Tracheal epithelial cell (primary cell): ENCODE data around the gene KRTAP9-1. TPM values are rescaled to one million over a fixed set of nuclear protein-coding genes. Genes with fewer than 3 reads are reported as not detected.

Experiments used
- total RNA-seq: library from RNA; depleted of rRNA; stranded (reverse); fragments of >200 nt; gene quantifications from 2 replicates; pipeline ENCODE4 v1.2.1, GENCODE V29; 2014

KRTAP9-1 gene
- not detected in 2 replicates for total RNA-seq

DNA sequence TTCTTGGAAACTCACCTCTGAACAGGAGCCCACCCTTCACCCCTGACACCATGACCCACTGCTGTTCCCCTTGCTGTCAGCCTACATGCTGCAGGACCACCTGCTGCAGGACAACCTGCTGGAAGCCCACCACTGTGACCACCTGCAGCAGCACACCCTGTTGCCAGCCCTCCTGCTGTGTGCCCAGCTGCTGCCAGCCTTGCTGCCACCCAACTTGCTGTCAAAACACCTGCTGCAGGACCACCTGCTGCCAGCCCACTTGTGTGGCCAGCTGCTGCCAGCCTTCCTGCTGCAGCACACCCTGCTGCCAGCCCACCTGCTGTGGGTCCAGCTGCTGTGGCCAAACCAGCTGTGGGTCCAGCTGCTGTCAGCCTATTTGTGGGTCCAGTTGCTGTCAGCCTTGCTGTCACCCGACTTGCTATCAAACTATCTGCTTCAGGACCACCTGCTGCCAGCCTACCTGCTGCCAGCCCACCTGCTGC is at the start of gene KRTAP9-1:
Gene KRTAP9-1 (plus strand): TSS at position 51 of the 482 bp plus-strand sequence. CDS start 0 bp downstream, at position 51.

GRCh38 chr17:41140360-41141131 is 49.1 kb upstream of the KRTAP9-1 start, which contains the start of gene KRTAP4-6:
KRTAP4-6 (minus strand) TSS chr17:41140544; CDS start chr17:41140487, 57 bp downstream.

GRCh38 chr17:41149652-41149985 is 40.1 kb upstream of the KRTAP9-1 start, which contains the start of gene KRTAP4-5:
KRTAP4-5 (minus strand) TSS chr17:41149825; CDS start chr17:41149767, 58 bp downstream.

GRCh38 chr17:41160648-41161047 is 29.0 kb upstream of the KRTAP9-1 start, which contains the start of gene KRTAP4-4:
KRTAP4-4 (minus strand) TSS chr17:41160748; CDS start chr17:41160691, 57 bp downstream.

DNA sequence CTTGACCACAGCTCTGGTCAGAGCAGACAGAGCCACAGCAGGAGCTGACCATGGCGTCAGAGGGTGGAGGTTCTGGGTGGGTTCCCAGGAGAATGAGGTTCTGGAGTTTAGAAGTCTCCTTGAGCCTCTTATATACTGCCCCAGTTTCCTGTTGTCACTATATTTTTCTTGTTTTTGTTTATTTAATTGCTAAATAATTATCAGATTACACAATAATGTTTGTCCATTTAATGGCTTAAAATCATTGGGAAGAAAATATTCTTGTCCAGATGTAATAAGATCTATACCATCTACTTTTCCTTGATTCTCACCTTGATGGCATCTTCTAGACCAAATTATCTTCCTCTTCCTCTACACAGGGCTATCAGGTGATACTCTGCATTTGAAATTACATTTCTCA is 21.6 kb upstream of the KRTAP9-1 start, which contains the start of gene KRTAP4-3:
Gene KRTAP4-3 (minus strand): TSS at position 101 of the 400 bp plus-strand sequence. CDS start 49 bp downstream, at position 52.

GRCh38 chr17:41177727-41178271 is 11.9 kb upstream of the KRTAP9-1 start, which contains the start of gene KRTAP4-2:
KRTAP4-2 (minus strand) TSS chr17:41178221; CDS start chr17:41178164, 57 bp downstream.

DNA sequence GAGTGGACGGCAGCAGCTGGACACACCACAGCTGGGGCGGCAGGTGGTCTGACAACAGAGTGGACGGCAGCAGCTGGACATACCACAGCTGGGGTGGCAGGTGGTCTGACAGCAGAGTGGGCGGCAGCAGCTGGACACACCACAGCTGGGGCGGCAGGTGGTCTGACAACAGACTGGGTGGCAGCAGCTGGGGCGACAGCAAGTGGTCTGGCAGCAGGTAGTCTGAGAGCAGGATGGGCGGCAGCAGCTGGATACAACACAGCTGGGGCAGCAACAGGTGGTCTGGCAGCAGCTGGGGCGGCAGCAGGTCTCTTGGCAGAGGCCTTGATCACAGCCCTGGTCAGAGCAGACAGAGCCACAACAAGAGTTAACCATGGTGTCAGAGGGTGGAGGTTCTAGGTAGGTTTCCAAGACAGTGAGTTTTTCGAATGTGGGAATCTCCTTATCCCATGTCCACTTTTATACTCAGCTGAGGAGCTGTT is 5.2 kb upstream of the KRTAP9-1 start, which contains the start of gene KRTAP4-1:
Gene KRTAP4-1 (minus strand): TSS at position 432 of the 482 bp plus-strand sequence. CDS start 57 bp downstream, at position 375.

GRCh38 chr17:41226598-41227095 is 37.0 kb downstream of the KRTAP9-1 start, which contains the start of gene KRTAP9-2:
KRTAP9-2 (plus strand) TSS chr17:41226648; CDS start chr17:41226655, 7 bp downstream.

GRCh38 chr17:41232399-41233105 is 42.9 kb downstream of the KRTAP9-1 start, which contains the start of gene KRTAP9-3:
KRTAP9-3 (plus strand) TSS chr17:41232449; CDS start chr17:41232502, 53 bp downstream.

DNA sequence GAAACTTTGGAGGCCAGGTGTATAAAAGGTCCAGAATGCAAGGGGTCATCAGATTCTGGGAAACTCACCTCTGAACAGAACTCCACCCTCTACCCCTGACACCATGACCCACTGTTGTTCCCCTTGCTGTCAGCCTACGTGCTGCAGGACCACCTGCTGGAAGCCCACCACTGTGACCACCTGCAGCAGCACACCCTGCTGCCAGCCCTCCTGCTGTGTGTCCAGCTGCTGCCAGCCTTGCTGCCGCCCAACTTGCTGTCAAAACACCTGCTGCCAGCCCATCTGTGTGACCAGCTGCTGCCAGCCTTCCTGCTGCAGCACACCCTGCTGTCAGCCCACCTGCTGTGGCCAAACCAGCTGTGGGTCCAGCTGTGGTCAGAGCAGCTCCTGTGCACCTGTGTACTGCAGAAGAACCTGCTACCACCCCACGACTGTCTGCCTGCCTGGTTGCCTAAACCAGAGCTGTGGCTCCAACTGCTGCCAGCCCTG is 48.3 kb downstream of the KRTAP9-1 start, which contains the start of gene KRTAP9-8:
Gene KRTAP9-8 (plus strand): TSS at position 51 of the 489 bp plus-strand sequence. CDS start 53 bp downstream, at position 104.

Other genes with a start within 250 kb of the KRTAP9-1 start
- not detected in 2 replicates for gene KRT39, start 222.9 kb upstream of the KRTAP9-1 start, total RNA-seq
- gene KRT40, start 205.6 kb upstream of the KRTAP9-1 start, total RNA-seq = not detected in 2 replicates
- not detected in 2 replicates for gene KRTAP3-3, start 195.7 kb upstream of the KRTAP9-1 start, total RNA-seq
- gene KRTAP3-2, start 190.0 kb upstream of the KRTAP9-1 start, total RNA-seq = not detected in 2 replicates
- gene KRTAP3-1, start 180.8 kb upstream of the KRTAP9-1 start, total RNA-seq = not detected in 2 replicates
- 0.24 TPM in 1 of 2 replicates, not detected in the other for gene KRTAP1-5, start 162.7 kb upstream of the KRTAP9-1 start, total RNA-seq
- not detected in 2 replicates for gene KRTAP1-4, start 159.7 kb upstream of the KRTAP9-1 start, total RNA-seq
- gene KRTAP1-3, start 155.0 kb upstream of the KRTAP9-1 start, total RNA-seq = not detected in 2 replicates
- 0.24 TPM in 1 of 2 replicates, not detected in the other for gene KRTAP1-1, start 148.4 kb upstream of the KRTAP9-1 start, total RNA-seq
- gene KRTAP2-1, start 142.6 kb upstream of the KRTAP9-1 start, total RNA-seq = not detected in 2 replicates
- not detected in 2 replicates for gene KRTAP2-2, start 134.7 kb upstream of the KRTAP9-1 start, total RNA-seq
- 2.9 TPM in 1 of 2 replicates, not detected in the other for gene KRTAP2-3, start 129.8 kb upstream of the KRTAP9-1 start, total RNA-seq
- gene KRTAP2-4, start 124.0 kb upstream of the KRTAP9-1 start, total RNA-seq = not detected in 2 replicates
- not detected in 2 replicates for gene KRTAP4-7, start 105.7 kb upstream of the KRTAP9-1 start, total RNA-seq
- gene KRTAP4-8, start 91.7 kb upstream of the KRTAP9-1 start, total RNA-seq = not detected in 2 replicates
- not detected in 2 replicates for gene KRTAP4-16, start 87.7 kb upstream of the KRTAP9-1 start, total RNA-seq
- not detected in 2 replicates for gene KRTAP4-9, start 84.5 kb upstream of the KRTAP9-1 start, total RNA-seq
- not detected in 2 replicates for gene KRTAP4-11, start 71.5 kb upstream of the KRTAP9-1 start, total RNA-seq
- gene KRTAP4-12, start 65.7 kb upstream of the KRTAP9-1 start, total RNA-seq = not detected in 2 replicates
- not detected in 2 replicates for gene KRTAP4-6, start 49.3 kb upstream of the KRTAP9-1 start, total RNA-seq
- not detected in 2 replicates for gene KRTAP4-5, start 40.1 kb upstream of the KRTAP9-1 start, total RNA-seq
- gene KRTAP4-4, start 29.1 kb upstream of the KRTAP9-1 start, total RNA-seq = not detected in 2 replicates
- not detected in 2 replicates for gene KRTAP4-3, start 21.7 kb upstream of the KRTAP9-1 start, total RNA-seq
- not detected in 2 replicates for gene KRTAP4-2, start 11.7 kb upstream of the KRTAP9-1 start, total RNA-seq
- gene KRTAP4-1, start 5.0 kb upstream of the KRTAP9-1 start, total RNA-seq = not detected in 2 replicates
- not detected in 2 replicates for gene KRTAP9-2, start 36.8 kb downstream of the KRTAP9-1 start, total RNA-seq
- not detected in 2 replicates for gene KRTAP9-3, start 42.6 kb downstream of the KRTAP9-1 start, total RNA-seq
- gene KRTAP9-8, start 48.1 kb downstream of the KRTAP9-1 start, total RNA-seq = not detected in 2 replicates
- not detected in 2 replicates for gene KRTAP9-4, start 59.8 kb downstream of the KRTAP9-1 start, total RNA-seq
- not detected in 2 replicates for gene KRTAP9-9, start 65.5 kb downstream of the KRTAP9-1 start, total RNA-seq
- not detected in 2 replicates for gene KRTAP9-6, start 75.5 kb downstream of the KRTAP9-1 start, total RNA-seq
- gene KRTAP9-7, start 85.8 kb downstream of the KRTAP9-1 start, total RNA-seq = not detected in 2 replicates
- gene KRTAP29-1, start 113.0 kb downstream of the KRTAP9-1 start, total RNA-seq = not detected in 2 replicates
- not detected in 2 replicates for gene KRTAP16-1, start 119.4 kb downstream of the KRTAP9-1 start, total RNA-seq
- gene KRTAP17-1, start 125.8 kb downstream of the KRTAP9-1 start, total RNA-seq = 0.24 TPM in 1 of 2 replicates, not detected in the other
- gene KRT33A, start 160.9 kb downstream of the KRTAP9-1 start, total RNA-seq = under 0.01 TPM in 1 of 2 replicates, not detected in the other
- gene KRT33B, start 179.9 kb downstream of the KRTAP9-1 start, total RNA-seq = 0.21 and 0.24 TPM in 2 replicates
- 0.43 and 7.0 TPM in 2 replicates for gene KRT34, start 192.4 kb downstream of the KRTAP9-1 start, total RNA-seq
- gene KRT31, start 207.7 kb downstream of the KRTAP9-1 start, total RNA-seq = 0.24 TPM in 1 of 2 replicates, not detected in the other
- gene KRT37, start 234.7 kb downstream of the KRTAP9-1 start, total RNA-seq = not detected in 2 replicates